Measurements from ENCODE around the gene DCLRE1C.
"Not testable (repeated sequence)": the region's sequence is repeated elsewhere in the genome, so short reads cannot be mapped to it uniquely, and the experiment has no call there.

Gene DCLRE1C

DNA sequence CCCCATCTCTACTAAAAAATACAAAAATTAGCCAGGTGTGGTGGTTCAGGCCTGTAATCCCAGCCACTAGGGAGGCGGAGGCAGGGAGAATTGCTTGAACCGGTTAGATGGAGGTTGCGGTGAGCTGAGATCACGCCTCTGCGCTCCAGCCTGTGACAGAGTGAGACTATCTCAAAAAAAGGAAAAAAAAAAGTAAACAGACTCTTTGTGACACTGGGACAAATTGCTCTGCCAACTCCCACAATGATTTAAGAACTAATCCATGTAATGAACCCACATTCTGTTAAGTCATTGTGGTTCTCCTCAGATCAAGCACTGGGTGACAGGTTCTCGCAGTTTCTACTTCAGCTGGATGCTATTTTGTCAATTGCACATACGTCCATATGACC lies 11.0 kb downstream of the DCLRE1C start:
- DNase-seq = not testable (repeated sequence)

DNA sequence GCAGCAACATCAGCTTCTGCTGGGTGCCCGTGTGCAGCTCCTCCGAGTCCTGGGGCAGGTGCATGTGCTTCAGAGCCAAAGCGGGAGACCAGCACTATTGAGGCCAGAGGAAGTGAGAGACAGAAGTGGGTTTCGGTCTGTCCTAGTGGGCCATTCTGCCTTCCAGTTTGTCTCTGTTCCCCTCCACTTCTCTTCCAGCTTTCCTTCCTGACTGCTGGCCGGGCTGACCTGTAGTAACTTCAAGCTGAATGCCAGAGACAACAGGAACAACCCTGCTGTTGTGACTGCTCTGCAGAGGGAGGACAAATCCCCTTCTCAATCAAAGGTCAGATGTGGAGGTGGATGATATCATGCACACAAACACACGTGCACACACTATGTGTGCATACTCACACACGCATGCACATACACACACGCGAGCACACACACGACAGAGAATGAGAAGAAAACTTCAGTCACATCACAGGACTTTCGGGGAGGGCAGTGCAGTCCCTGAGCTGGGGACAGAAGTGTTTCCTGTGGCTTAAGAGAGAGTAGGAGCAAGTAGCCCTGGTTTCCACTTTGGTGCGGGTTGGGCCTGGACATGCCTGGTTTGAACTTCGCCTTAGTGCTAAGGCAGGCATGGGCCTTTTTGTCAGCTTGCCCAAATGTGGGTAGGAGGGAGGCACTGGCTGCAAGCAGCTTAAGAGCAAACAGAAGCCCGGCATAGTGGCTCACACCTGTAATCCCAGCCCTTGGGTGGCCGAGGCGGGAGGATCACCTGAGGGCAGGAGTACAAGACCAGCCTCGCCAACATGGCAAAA lies 11.5 kb downstream of the DCLRE1C start:
- DNase-seq = not testable (repeated sequence)

DNA sequence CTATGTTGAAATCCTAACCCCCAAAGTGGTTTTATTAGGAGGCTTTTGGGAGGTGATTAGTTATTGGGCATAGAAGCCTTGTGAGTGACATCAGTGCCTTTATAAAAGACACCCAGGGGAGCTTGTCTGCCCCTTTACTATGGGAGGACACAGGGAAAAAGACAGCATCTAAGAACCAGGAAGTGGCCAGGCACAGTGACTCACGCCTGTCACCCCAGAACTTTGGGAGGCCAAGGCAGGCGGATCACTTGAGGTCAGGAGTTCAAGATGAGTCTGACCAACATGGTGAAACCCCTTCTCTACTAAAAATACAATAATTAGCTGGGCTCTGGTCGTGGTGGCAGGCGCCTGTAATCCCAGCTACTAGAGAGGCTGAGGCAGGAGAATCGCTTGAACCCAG lies 14.9 kb downstream of the DCLRE1C start:
- DNase-seq = not testable (repeated sequence)

DNA sequence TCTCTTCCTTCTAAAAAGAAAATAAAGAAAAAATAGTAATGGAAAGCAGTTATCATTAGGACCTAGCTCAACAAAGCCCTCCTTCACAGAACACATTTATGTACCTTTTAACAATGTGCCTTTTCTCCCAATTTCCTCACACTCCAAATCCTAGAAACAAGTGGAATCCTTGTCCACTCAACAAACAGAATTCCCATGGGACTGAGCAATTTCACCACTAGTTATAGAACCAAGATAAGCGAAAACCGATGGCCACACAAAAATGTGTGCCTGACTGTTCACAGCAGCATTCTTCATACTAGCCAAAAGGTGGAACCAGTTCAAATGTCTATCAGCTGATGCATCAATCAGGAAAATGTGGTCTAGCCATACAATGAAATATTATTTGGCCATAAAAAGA lies 17.3 kb downstream of the DCLRE1C start:
- no peak for DNase-seq

DNA sequence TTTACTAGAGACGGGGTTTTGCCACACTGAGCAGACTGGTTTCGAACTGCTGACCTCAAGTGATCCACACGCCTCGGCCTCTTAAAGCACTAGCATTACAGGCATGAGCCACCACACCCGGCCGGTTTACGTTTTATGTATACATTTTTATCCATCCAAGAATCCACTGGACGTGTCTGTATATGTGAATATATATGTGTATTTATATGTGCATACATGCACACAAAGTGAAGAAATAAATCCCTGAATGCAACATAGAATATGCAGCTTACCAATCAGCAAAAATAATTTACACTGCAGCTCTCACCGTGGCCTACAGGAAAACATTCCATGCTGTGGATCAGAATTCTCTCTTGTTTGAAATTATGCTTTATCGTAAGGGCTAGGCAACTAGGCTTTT lies 23.3 kb downstream of the DCLRE1C start:
- DNase-seq = no peak

DNA sequence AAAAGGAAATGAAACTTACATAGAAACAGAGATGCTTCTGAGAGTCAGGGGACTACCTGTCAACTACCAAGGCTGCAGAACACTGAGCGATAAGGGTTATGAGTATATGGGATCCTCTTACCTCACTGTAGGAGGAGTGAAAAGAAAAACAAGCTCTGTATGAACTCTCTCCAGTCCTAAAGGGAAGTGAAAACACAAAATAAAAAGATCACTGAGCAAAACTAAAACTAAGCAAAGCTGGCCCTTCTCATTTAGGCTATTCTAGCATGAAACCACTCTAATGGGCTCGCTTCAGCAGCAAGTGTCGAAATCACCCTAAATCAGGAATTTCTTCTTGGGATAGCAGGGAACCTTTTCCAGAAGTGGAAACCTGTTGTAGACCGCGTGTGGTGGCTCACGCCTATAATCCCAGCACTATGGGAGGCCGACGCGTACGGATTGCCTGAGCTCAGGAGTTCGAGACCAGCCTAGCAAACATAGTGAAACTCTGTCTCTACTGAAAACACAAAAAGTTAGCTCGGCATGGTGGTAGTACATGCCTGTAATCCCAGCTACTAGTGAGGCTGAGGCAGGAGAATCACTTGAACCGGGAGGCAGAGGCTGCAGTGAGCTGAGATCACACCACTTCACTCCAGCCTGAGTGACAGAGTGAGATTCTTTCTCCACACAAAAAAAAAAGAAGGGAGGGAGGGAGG lies 27.0 kb downstream of the DCLRE1C start:
- DNase-seq = no peak

DNA sequence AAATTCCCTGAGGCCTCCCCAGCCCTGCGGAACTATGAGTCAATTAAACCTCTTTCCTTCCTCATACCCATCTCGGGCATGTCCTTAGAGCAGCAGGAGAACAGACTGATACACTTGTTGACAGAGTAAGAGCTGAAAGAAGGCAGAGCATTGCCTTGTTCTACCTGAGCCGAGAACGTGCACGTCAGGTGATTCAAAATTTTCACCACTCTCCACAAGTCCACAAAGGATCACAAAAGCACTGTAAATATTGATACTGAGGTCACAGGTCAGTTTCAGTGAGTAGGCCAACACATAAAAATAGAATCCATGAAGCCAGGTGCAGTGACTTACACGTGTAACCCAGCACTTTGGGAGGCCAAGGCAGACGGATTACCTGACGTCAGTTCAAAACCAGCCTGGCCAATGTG lies 27.8 kb downstream of the DCLRE1C start:
- DNase-seq = no peak

DNA sequence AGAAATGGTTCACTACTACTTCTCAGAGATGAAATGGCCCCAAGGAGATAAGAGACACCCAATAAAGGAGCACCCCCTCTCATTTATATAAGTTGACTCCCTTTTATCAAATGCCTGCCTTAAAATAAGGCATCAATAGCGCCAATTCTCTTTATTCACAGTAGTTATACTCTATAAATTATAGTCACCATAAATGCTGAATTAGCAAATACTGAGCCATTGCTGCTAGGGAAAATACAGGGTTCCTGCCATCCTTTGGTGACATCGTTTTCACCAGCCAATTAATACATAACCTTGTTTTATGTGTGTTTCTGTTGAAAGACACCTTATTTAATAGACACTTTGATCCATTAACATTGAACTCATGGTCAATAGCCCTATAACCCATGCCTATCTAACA lies 28.6 kb downstream of the DCLRE1C start:
- no peak for DNase-seq

DNA sequence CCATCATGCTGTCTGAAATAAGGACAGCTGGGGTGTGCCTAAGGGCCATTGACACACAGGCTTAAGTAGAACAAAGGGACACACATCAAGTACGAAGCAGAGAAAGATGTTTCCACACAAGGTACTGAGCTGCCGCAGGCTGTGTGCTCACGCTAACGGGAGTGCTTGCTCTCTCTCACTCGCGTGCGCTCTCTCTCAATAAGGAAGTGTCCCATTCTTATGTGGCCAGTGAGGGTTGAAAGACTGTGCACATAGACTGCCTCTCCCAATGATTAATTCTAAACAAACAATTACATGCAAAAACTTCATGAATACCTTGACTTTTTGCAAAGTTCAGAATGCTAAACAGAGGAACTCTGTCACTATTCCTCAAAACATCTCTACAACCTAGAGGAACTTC lies 29.9 kb downstream of the DCLRE1C start:
- DNase-seq = no peak

DNA sequence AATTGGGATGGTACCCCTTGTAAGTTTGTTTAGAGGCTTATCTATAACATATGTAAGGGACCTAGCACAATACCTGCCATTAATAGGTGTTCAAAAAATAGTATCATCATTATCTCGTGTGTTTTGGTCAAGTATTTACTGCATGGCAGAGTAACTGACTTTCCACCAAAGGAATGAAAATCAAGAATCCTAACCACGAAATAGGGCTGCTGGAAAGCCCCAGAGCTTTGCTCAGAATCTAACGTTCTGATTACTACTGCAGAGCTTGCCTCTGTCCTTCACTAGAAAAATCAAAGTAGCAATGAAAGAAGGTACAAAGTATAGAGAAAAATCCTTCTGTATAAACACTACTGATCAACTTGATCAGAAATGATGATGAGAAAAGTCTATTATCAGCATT lies 34.9 kb downstream of the DCLRE1C start:
- DNase-seq = no peak

DNA sequence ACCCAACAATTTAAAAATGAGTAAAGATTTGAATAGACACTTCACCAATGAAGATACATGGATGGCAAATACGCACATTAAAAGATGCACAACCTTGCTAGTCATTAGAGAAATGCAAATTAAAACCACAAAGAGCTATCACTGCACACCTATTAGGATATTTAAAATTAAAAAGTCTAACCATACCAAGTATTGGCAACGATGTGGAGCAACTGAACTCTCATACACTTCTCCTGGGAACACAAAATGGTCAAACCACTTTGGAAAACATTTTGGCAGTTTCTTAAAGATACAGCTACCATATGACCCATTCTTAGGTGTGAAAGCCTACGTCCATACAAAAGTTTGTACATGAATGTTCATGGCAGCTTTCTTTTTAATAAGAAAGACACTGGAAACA lies 36.1 kb downstream of the DCLRE1C start:
- no peak for DNase-seq

DNA sequence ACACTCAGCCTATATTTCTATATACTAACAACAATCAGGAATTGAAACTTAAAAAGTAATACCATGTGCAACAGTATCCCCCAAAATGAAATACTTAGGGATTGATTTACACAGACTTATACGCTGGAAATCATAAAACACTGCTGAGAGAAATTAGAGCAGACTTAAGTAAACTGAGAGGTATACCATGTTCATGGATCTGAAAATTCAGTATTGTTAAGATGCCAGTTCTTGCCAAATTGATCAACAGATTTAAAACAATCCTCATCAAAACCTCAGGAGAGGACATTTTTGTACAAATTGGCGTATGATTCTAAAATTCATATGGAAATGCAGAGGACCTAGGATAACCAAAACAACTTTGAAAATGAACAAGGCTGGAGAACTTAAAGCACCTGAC lies 37.3 kb downstream of the DCLRE1C start:
- no peak for DNase-seq

DNA sequence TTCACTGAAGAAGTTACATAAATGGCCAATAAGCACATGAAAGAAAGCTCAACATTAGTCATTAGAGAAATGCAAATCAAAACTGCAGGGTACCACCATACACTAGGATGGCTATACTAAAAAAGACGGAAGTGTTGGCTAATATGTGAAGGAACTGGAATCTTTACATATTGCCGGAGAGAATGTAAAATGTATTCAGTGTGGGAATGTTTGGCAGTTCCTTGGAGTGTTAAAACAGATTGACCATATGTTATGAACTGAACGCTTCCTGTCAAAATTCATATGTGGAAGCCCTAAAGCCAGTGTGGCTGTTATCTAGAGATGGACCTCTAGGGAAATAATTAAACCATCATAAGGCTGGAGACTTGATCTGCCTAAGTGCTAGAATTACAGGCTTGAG lies 42.1 kb downstream of the DCLRE1C start:
- peak; percentile 13 for DNase-seq

DNA sequence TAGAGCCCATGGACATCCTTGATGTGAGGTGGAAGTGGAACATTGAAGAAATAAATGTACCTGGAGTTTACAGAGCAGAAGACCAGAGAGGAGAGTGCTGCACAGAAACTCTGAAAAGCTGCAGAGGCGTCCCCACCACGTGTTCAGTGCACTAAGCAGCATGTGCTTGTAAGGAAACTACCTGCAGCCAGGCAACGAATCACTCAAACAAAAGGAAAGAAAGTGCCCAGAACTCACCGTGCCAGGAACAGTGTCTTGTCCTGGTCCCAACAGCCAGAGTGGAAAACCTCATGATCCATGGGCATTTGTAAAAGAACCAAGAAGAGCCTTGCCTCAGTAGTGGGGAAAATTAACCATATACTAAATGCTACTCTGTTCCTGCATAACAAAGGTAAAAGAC lies 42.9 kb downstream of the DCLRE1C start:
- no peak for DNase-seq

DNA sequence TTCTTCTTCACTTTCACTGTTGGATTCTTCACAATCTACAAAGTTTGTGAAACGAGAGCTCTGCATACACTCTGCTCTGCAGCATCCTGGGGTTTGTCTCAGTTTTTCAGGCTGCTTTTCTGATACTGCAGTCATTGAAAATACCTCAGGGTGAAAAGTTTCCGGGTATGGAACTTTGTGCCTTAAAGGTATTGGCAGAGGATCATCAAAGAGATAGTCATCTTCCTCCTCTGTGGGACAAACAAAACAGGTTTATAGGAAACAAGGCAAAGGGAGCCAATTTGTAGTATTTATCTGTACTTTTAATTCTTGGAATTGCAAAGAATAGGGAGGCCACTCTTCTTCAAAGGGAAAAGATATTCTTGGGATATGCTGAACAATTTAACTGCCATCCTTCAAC lies 44.8 kb downstream of the DCLRE1C start:
- DNase-seq = no peak

DNA sequence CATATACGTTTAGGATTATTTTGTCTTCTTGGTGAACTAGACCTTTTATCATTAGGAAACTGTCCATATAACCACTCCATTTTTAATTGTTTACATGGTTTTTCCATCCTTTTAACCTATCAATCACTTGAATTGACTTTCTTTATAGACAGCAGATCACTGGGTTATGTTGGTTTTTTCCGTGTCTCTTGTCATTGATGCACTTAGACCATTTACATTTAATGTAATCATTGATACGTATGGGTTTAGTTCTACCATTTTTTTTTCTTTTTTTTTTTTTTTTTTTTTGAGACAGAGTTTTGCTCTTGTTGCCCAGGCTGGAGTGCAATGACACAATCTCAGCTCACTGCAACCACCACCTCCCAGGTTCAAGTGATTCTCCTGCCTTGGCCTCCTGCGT lies 46.3 kb downstream of the DCLRE1C start:
- DNase-seq = not testable (repeated sequence)

DNA sequence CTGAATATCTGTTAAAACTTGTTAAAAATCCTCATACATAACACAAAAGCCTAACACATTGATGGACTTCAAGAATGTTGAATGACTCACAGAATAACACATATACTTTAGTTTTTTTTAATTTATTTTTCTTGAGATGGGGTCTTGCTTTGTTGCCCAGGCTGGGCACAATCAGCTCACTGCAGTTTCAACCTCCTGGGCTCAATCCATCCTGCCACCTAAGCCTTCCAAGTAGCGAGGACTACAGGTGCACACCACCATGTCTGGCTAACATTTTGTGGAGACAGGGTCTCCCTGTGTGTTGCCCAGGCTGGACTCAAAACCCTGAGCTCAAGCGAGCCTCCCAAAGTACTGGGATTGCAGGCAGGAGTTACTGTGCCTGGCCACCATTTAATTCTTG lies 47.1 kb downstream of the DCLRE1C start:
- no peak for DNase-seq

DNA sequence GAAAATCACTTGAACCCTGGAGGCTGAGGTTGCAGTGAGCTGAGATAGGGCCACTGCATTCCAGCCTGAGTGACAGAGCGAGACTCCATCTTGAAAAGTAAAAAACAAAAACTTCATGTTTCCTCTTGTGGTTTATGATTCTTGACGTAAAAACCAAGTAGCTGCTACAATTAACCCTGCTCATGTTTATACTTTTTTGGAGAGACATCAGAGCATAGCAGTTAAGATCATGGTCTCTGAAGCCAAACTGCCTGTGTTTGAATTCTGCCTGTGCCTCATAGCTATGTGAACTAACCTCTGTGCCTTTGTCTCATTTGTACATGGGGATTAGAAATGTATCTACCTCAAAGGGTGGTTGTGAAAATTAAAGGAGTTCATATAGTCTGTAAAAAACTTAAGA lies 48.0 kb downstream of the DCLRE1C start:
- DNase-seq = no peak

DNA sequence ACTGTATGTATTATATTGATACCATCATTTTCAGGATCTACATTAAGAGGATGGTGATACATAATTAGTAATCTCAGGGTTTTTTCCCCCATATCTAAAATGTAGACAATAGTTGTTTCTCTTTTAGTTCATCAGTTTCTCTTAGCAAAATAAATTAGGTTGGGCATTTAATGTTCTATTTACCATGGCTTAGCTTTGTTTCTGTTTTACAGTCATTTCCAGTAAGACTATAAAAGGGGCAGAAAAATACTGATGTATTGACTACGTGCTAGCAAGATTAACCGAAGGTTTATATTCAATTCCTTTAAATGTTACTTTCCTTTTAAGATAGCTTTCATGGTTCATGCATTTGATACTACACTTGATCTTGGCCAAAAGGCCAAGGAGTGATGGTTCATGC lies 49.0 kb downstream of the DCLRE1C start:
- no peak for DNase-seq

DNA sequence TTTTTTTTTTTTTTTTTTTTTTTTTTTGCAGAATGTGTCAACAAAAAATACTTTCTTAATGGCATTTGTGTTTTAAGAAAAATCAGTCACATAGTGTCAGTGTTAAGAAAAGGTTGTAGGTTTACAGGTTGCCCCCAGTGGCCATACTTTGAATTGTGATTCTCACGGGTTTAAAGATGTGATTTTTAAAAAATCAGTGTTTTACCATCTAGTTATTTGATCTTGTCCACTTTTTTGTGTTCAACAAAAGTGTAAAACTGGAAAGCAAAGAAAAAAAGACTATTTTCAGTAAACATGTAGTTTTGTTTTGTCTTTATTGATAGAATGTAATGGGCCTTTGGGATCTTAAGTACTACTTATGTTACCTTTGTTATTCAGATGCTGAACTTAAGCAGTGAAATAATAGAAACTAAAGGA lies 49.6 kb downstream of the DCLRE1C start:
- peak; percentile 57 for DNase-seq

DNA sequence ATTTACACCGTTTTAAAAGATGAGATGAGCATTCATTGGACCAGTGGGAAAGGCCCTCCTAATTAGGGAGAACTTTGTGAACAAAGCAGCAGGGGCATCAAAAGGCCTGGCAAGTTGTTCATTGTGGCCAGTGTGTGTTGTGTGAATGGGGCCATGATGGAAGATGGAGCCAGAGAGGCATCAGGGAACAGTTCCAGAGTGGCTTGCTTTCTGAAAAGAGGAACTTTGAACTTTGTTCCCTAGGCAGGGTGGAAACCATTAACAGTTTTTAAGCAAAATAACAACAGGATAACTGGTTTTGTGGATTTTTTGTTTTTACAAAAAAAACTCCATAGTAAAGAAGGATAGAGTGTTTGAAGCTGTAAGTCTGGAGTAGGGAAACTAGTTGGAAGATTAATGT lies 62.7 kb downstream of the DCLRE1C start:
- DNase-seq = peak; percentile 23

DNA sequence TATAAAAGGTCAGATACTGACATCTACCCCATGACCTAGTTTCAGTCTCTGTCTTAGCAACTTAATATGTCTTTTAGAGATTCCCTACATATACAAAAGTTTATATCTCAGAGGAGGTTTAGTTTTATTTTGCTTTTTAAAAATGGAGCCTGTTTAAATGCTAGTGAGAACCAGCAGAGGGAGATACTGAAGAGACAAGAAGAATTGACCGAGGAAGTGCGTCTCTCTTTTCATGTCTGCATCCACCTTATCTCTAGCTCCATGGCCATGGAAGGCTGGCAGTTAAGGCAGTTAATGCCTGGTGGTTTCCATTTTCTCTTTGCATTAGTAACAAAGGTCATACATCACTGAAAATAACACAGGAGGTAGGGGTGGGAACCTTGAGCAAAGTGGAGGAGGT lies 64.6 kb downstream of the DCLRE1C start:
- DNase-seq = peak; percentile 89

DNA sequence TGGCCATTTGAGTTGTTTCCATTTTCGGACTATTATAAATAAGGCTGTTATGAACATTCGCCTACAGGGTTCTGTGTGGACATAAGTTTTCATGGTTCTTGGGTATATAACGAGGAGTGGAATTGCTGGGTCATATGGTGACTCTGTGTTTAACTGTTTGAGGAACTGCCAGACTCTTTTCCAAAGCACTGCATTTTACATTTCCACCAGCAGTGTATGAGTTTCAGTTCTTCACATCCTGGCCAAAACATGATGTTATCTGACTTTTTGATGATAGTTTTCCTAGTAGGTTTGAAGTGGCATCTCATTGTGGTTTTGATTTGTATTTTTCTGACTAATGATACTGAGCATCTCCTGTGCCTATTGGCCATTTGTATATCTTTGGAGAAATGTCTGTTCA lies 69.8 kb downstream of the DCLRE1C start:
- peak; percentile 65 for DNase-seq

DNA sequence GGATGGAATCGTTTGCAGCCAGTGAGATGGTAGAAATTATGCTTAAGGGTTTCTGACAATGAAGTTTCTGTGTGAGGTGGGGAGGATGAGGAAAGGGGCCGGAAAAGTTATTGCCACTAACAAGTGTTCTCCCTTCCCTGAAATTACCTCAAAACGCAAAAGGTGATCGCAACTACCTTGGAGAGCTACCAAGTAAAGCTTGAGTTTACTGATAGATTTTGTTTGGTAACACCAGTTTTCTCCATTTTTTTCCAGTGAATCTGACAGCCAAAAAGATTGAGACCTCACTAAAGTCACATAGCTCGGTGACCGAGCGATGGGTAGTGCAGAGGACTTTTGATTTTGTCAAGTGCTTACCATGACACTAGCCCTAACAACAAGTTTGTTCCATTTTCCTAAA lies 73.7 kb downstream of the DCLRE1C start:
- DNase-seq = peak; percentile 26

DNA sequence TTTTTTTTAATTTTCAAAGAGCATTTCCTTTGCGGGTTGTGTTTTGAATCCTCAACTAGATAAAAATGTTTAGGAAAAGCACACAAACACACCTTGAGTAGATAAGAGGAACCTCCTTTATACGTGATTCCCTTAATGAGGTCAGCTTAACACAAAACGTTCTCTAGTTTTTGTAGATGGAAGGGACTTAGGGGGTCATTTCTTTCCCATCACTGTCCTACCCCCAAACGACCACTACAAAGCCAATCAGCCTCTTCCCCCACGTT lies 74.0 kb downstream of the DCLRE1C start:
- no peak for DNase-seq

Data from OCI-M1 (cell line).